WTC11 (cell line): ENCODE results near the gene CPSF3.

Source experiments
- ATF3 ChIP-seq: sonication (generic); formaldehyde crosslinking; conservative IDR thresholded peaks from 2 replicates; pipeline ENCODE4 v1.8.1; 2022; ENCODE audit warnings: mild to moderate bottlenecking, missing genetic modification reagents
- CBFB ChIP-seq: sonication (generic); formaldehyde crosslinking; IDR thresholded peaks from 2 replicates; pipeline ENCODE4 v1.8.1; 2022; ENCODE audit warnings: mild to moderate bottlenecking, low read depth, missing genetic modification reagents
- FOXJ3 ChIP-seq: sonication (generic); formaldehyde crosslinking; IDR thresholded peaks from 2 replicates; pipeline ENCODE4 v1.9.0; 2021; ENCODE audit warnings: missing genetic modification reagents, mild to moderate bottlenecking, borderline replicate concordance
- KAT7 ChIP-seq: sonication (generic); formaldehyde crosslinking; IDR thresholded peaks from 2 replicates; pipeline ENCODE4 v1.8.1; 2023; ENCODE audit warnings: missing genetic modification reagents, mild to moderate bottlenecking, borderline replicate concordance
- SMAD4 ChIP-seq: sonication (generic); formaldehyde crosslinking; IDR thresholded peaks from 2 replicates; pipeline ENCODE4 v1.8.0; 2022; ENCODE audit warnings: mild to moderate bottlenecking, missing genetic modification reagents
- SOX15 ChIP-seq: fragments of 250-450 bp; sonication (Bioruptor Pico); IDR thresholded peaks from 2 replicates; pipeline ENCODE4 v1.9.0; 2021; ENCODE audit warnings: mild to moderate bottlenecking
- SP1 ChIP-seq: sonication (generic); formaldehyde crosslinking; conservative IDR thresholded peaks from 2 replicates; pipeline ENCODE4 v1.8.1; 2022; ENCODE audit warnings: missing genetic modification reagents
- TEAD1 ChIP-seq: sonication (generic); formaldehyde crosslinking; IDR thresholded peaks from 2 replicates; pipeline ENCODE4 v1.8.0; 2022; ENCODE audit warnings: mild to moderate bottlenecking, missing genetic modification reagents
- ZNF121 ChIP-seq: sonication (generic); formaldehyde crosslinking; IDR thresholded peaks from 2 replicates; pipeline ENCODE4 v1.8.0; 2023; ENCODE audit warnings: missing genetic modification reagents
- ZNF232 ChIP-seq: sonication (generic); formaldehyde crosslinking; IDR thresholded peaks from 2 replicates; pipeline ENCODE4 v1.8.0; 2022; ENCODE audit warnings: mild to moderate bottlenecking, missing genetic modification reagents
- ZNF416 ChIP-seq: fragments of 250-450 bp; sonication (Bioruptor Pico); IDR thresholded peaks from 2 replicates; pipeline ENCODE4 v1.9.0; 2021; ENCODE audit warnings: mild to moderate bottlenecking, inconsistent platforms
- TF ChIP-seq, protein P1 (sequence below): fragments of 200-600 bp; IDR thresholded peaks from 2 replicates; pipeline ENCODE4 v1.8.0; 2022; ENCODE audit warnings: antibody characterized with exemption
- TF ChIP-seq, protein P2 (sequence below): fragments of 250-450 bp; sonication (Bioruptor Pico); IDR thresholded peaks from 2 replicates; pipeline ENCODE4 v2.1.2; 2022; ENCODE audit warnings: mild to moderate bottlenecking, moderate library complexity

GRCh38 chr2:9517118-9517782 is 93.8 kb downstream of the CPSF3 start:
- no peak for TF ChIP-seq ATF3 (CRISPR knock-in tag)
- TF ChIP-seq, protein P1, sequence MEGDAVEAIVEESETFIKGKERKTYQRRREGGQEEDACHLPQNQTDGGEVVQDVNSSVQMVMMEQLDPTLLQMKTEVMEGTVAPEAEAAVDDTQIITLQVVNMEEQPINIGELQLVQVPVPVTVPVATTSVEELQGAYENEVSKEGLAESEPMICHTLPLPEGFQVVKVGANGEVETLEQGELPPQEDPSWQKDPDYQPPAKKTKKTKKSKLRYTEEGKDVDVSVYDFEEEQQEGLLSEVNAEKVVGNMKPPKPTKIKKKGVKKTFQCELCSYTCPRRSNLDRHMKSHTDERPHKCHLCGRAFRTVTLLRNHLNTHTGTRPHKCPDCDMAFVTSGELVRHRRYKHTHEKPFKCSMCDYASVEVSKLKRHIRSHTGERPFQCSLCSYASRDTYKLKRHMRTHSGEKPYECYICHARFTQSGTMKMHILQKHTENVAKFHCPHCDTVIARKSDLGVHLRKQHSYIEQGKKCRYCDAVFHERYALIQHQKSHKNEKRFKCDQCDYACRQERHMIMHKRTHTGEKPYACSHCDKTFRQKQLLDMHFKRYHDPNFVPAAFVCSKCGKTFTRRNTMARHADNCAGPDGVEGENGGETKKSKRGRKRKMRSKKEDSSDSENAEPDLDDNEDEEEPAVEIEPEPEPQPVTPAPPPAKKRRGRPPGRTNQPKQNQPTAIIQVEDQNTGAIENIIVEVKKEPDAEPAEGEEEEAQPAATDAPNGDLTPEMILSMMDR = no peak
- no peak for TF ChIP-seq FOXJ3 (CRISPR knock-in tag)
- no peak for TF ChIP-seq ZNF416 (CRISPR knock-in tag)
- TF ChIP-seq, protein P2, sequence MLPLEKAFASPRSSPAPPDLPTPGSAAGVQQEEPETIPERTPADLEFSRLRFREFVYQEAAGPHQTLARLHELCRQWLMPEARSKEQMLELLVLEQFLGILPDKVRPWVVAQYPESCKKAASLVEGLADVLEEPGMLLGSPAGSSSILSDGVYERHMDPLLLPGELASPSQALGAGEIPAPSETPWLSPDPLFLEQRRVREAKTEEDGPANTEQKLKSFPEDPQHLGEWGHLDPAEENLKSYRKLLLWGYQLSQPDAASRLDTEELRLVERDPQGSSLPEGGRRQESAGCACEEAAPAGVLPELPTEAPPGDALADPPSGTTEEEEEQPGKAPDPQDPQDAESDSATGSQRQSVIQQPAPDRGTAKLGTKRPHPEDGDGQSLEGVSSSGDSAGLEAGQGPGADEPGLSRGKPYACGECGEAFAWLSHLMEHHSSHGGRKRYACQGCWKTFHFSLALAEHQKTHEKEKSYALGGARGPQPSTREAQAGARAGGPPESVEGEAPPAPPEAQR (CRISPR knock-in tag) = no peak
- no peak for TF ChIP-seq KAT7 (CRISPR knock-in tag)
- TF ChIP-seq TEAD1 (CRISPR knock-in tag) = no peak
- TF ChIP-seq ZNF232 = no peak
- no peak for TF ChIP-seq SOX15
- no peak for TF ChIP-seq CBFB (CRISPR knock-in tag)
- no peak for TF ChIP-seq SMAD4 (CRISPR knock-in tag)
- no peak for TF ChIP-seq ZNF121 (CRISPR knock-in tag)
- no peak for TF ChIP-seq SP1 (CRISPR knock-in tag)
